ENCODE results near the gene KRT73. TPM values are rescaled to one million over a fixed set of nuclear protein-coding genes. Genes with fewer than 3 reads are reported as not detected.

The KRT73 gene
- total and polyA plus RNA-seq, 9 of the 15 experiments (the other 6 are each of a cell fraction or from before 2014, with no cell fraction given) = 0.09 to 0.18 (median 0.13) TPM; not detected in 5

DNA sequence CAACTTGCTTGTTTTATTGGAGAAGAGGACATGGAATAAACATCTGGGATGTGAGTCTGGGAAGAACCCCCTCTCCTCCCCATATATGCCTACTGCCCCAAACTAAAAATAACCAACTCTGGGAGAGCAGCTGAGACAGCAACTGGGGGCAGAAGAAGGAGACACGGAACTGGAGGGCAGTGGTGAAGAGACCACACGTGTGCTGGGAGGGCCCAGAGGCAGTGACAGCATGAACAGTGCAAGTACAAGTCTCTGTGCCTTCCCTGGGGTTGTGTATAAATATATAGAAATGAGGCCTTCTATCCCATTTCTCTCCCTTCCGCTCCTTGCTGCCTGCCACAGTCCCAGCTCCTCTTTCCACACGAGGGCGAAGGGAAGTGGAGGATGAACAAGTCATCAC lies 4.0 kb upstream of the KRT73 start:
- Histone ChIP-seq H3K4me2 (ENCODE audit: insufficient read depth, low read length) (no peak overlapping the region), H3K4me3 (no peak overlapping the region), H4K20me1 (replicated peaks; ENCODE audit: control insufficient read depth, insufficient read depth, low read length) (no peaks in the 10 kb centered on the region), H3K36me3 (ENCODE audit: control insufficient read depth, insufficient read depth, low read length) (no peaks in the 10 kb centered on the region), H3K4me1 (replicated peaks in 1 of 2; ENCODE audit: control insufficient read depth in 2 of 2, insufficient read depth in 2 of 2, low read length in 2 of 2) (peaks cover 0 to 15% of the 10 kb centered on the region in 2 experiments; a peak in 3 of 5 replicates), H3K27ac (ENCODE audit: extremely low read depth, low read depth, low read length) (no peak overlapping the region), H3K79me2 (ENCODE audit: control insufficient read depth, insufficient read depth, low read length) (no peaks in the 10 kb centered on the region), H3K9ac (ENCODE audit: insufficient read depth in 1 of 2, low read depth in 2 of 2, low read length in 2 of 2) (no peak overlapping the region), H3K9me3 (replicated peaks; ENCODE audit: control insufficient read depth, insufficient read depth, low read depth, low read length) (no peaks in the 10 kb centered on the region), H3K9me1 (ENCODE audit: control insufficient read depth, insufficient read depth, low read length) (no peaks in the 10 kb centered on the region), H2AFZ (ENCODE audit: low read depth, low read length) (0 out of 2 replicates have a peak overlapping the region, but pooled peaks have one; percentile 13), H3K27me3 (ENCODE audit: control insufficient read depth in 2 of 2, insufficient read depth in 2 of 2, low read length in 2 of 2) (peaks cover 4 to 8% of the 10 kb centered on the region in 2 experiments; a peak in 4 of 5 replicates)
- intact Hi-C loops (cut with micrococcal nuclease) (no loop called here), in situ Hi-C loops (cut with MboI) (no loop called here)
- no TSS peak for BruUV-seq (replicated peaks)
- POLR2A ChIA-PET = no interaction called here
- WGBS (ENCODE audit: insufficient coverage, low coverage, missing lambda C conversion rate) = 44% methylated on average over 5 of the region's 5 CpGs
- FAIRE-seq (no peak), ATAC-seq (no peak), DNase-seq (ENCODE audit: extremely low read depth in 1 of 4, low spot score in 3 of 4) (no peak)
- CTCF ChIA-PET (ENCODE audit: low intra/inter-chr PET ratio) = no interaction called here
- no peak for TF ChIP-seq BHLHE40 (IDR thresholded peaks at IDR 0.05; ENCODE audit: low read length)
- TF ChIP-seq ZNF24 (IDR thresholded peaks at IDR 0.05) = no peak
- TF ChIP-seq STAT5A (IDR thresholded peaks at IDR 0.05; ENCODE audit: borderline replicate concordance, low read length) = no peak
- TF ChIP-seq, protein P1, sequence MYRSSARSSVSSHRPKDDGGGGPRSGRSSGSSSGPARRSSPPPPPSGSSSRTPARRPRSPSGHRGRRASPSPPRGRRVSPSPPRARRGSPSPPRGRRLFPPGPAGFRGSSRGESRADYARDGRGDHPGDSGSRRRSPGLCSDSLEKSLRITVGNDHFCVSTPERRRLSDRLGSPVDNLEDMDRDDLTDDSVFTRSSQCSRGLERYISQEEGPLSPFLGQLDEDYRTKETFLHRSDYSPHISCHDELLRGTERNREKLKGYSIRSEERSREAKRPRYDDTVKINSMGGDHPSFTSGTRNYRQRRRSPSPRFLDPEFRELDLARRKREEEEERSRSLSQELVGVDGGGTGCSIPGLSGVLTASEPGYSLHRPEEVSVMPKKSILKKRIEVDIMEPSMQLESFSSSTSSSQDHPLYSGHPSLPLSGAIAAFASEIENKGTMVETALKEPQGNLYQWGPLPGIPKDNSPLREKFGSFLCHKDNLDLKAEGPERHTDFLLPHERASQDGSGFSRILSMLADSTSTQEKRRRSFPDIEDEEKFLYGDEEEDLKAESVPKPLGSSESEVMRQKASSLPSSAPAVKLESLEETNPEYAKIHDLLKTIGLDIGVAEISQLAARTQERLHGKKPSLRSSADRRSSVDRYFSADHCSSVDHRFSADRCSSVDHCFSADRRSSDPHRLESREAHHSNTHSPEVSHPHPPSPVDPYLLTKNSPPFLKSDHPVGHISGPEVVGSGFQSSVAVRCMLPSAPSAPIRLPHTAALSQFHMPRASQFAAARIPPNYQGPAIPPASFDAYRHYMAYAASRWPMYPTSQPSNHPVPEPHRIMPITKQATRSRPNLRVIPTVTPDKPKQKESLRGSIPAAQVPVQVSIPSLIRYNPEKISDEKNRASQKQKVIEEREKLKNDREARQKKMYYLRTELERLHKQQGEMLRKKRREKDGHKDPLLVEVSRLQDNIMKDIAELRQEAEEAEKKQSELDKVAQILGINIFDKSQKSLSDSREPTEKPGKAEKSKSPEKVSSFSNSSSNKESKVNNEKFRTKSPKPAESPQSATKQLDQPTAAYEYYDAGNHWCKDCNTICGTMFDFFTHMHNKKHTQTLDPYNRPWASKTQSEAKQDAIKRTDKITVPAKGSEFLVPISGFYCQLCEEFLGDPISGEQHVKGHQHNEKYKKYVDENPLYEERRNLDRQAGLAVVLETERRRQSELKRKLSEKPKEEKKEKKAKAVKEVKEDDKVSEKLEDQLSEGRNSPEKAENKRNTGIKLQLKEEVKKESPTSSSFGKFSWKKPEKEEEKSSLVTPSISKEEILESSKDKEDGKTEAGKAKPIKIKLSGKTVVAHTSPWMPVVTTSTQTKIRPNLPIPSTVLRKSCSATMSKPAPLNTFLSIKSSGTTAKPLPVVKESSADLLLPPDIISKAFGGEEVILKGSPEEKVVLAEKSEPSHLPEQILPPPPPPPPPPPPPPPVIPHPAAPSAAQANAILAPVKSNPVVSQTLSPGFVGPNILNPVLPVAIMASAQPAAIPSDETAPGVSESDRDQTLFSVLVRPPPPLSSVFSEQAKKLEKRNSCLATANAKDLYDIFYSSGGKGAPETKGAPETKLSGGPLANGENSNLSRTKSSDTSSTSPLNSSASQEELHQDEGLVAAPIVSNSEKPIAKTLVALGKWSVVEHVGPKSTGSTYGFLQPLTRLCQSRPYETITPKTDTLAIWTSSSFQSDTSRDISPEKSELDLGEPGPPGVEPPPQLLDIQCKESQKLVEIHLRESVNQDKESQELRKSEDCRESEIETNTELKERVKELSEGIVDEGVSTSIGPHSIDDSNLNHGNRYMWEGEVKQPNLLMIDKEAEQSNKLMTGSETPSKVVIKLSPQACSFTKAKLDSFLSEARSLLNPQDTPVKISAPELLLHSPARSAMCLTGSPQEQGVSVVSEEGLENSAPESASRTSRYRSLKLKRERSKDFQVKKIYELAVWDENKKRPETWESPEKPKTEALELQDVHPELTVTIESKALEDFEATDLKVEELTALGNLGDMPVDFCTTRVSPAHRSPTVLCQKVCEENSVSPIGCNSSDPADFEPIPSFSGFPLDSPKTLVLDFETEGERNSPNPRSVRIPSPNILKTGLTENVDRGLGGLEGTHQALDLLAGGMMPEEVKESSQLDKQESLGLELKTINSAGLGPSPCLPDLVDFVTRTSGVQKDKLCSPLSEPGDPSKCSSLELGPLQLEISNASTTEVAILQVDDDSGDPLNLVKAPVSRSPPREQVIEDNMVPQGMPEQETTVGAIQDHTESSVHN (IDR thresholded peaks at IDR 0.05; ENCODE audit: borderline replicate concordance in 1 of 2, low read depth in 1 of 2) = no peak
- no peak for TF ChIP-seq MXI1 (IDR thresholded peaks at IDR 0.05; ENCODE audit: low read depth, low read length)
- TF ChIP-seq FOSL1 (tag; conservative IDR thresholded peaks at IDR 0.05) = no peak
- TF ChIP-seq SREBF1 (IDR thresholded peaks at IDR 0.05; ENCODE audit: borderline replicate concordance, low read depth, low read length) = no peak
- TF ChIP-seq ESRRA (IDR thresholded peaks at IDR 0.05; ENCODE audit: borderline replicate concordance, low read depth) = no peak
